GM12892 (cell line): ENCODE data around the gene ARHGAP10.

Source experiments
- POLR2AphosphoS5 ChIP-seq: IDR thresholded peaks from 2 replicates; pipeline ENCODE4 v1.6.1; 2011; ENCODE audit warnings: low read depth, low read length, control low read depth
- TAF1 ChIP-seq: IDR thresholded peaks from 2 replicates; pipeline ENCODE4 v1.6.1; 2011; ENCODE audit warnings: low read depth, mild to moderate bottlenecking, control low read depth, low read length, borderline replicate concordance

- TF ChIP-seq TAF1 (no peak), POLR2AphosphoS5 (no peak)
Measured at GRCh38 chr4:147923854-147924253, 192.0 kb downstream of the ARHGAP10 start.
